Calu3 (cell line): ENCODE data around the gene VIPR2. TPM values are rescaled to one million over a fixed set of nuclear protein-coding genes. Genes with fewer than 3 reads are reported as not detected.
"Not testable (repeated sequence)": the region's sequence is repeated elsewhere in the genome, so short reads cannot be mapped to it uniquely, and the experiment has no call there.

ENCODE experiments used
- BruUV-seq: library from RNA; stranded (reverse); fragments of 400-500 nt; replicated peaks from 2 replicates; lab custom pipeline; 2021; lab: Mats Ljungman, UMichigan
- CTCF ChIA-PET: fragments of 300-600 bp; sonication (Branson Sonifier 250); formaldehyde crosslinking; loops from one replicate; lab custom pipeline; 2022; ENCODE audit warnings: antibody characterized with exemption; lab: Charles Lee
- DNase-seq: peaks from one replicate; pipeline ENCODE4 v3.0.0; 2022
- H3K27ac Mint-ChIP-seq: one replicate; pipeline ENCODE4 v1.8.0; 2022; ENCODE audit warnings: mixed read lengths; ENCODE audit not compliant: unreplicated experiment
- H3K27me3 Mint-ChIP-seq: one replicate; pipeline ENCODE4 v1.8.0; 2022; ENCODE audit warnings: mixed read lengths; ENCODE audit not compliant: unreplicated experiment
- H3K36me3 Mint-ChIP-seq: one replicate; pipeline ENCODE4 v1.8.0; 2022; ENCODE audit warnings: mild to moderate bottlenecking, moderate library complexity, mixed read lengths; ENCODE audit not compliant: insufficient read depth, unreplicated experiment
- H3K4me1 Mint-ChIP-seq: one replicate; pipeline ENCODE4 v1.8.0; 2022; ENCODE audit warnings: mild to moderate bottlenecking, low read depth, mixed read lengths; ENCODE audit not compliant: unreplicated experiment
- H3K4me3 Mint-ChIP-seq: one replicate; pipeline ENCODE4 v1.8.0; 2022; ENCODE audit warnings: mild to moderate bottlenecking, low read depth, moderate library complexity, mixed read lengths; ENCODE audit not compliant: unreplicated experiment
- H3K9me3 Mint-ChIP-seq: one replicate; pipeline ENCODE4 v1.8.0; 2022; ENCODE audit warnings: low read depth, mixed read lengths; ENCODE audit not compliant: unreplicated experiment
- CTCF ChIP-seq: fragments of 200-600 bp; IDR thresholded peaks from one replicate; pipeline ENCODE4 v1.8.0; 2022; ENCODE audit warnings: antibody characterized with exemption; ENCODE audit not compliant: unreplicated experiment
- intact Hi-C: fragments of 100-400 bp; cut with micrococcal nuclease; formaldehyde crosslinking; loops from one replicate; pipeline ENCODE4 v1.10.0; 2022; ENCODE audit not compliant: unreplicated experiment
- total RNA-seq: library from RNA; stranded (reverse); gene quantifications from 2 replicates; pipeline ENCODE4 v1.2.3, GENCODE V29; 2022

The VIPR2 gene
- total RNA-seq, 1 experiment from 2014 or later, result not detected

- Mint-ChIP-seq H3K4me3 (no peak overlapping the region), H3K4me1 (no peaks in the 10 kb centered on the region), H3K27me3 (peaks cover 14% of the 10 kb centered on the region), H3K9me3 (no peaks in the 10 kb centered on the region), H3K27ac (no peak overlapping the region), H3K36me3 (no peaks in the 10 kb centered on the region)
- CTCF ChIA-PET, result no interaction called here
- BruUV-seq, result no TSS peak
- TF ChIP-seq CTCF, result no peak
- DNase-seq, result no peak
- intact Hi-C loops, result no loop called here
Measured at GRCh38 chr7:159125104-159125954, 19.3 kb downstream of the VIPR2 start.

GRCh38 chr7:159123793-159124192 lies 20.9 kb downstream of the VIPR2 start:
- H3K36me3 Mint-ChIP-seq, BruUV-seq, H3K9me3 Mint-ChIP-seq, H3K4me3 Mint-ChIP-seq, DNase-seq, H3K4me1 Mint-ChIP-seq, H3K27ac Mint-ChIP-seq, intact Hi-C loops: not testable (repeated sequence)
- H3K27me3 Mint-ChIP-seq, result peaks cover 14% of the 10 kb centered on the region
- CTCF ChIA-PET, result interaction anchor here (0.6 kb wide), 1 partner anchor 159 kb away, joined by 3 read pairs; no protein-coding TSS in a partner anchor

- CTCF ChIA-PET, result interaction anchor here (0.6 kb wide), 1 partner anchor 158 kb away, joined by 3 read pairs; no protein-coding TSS in a partner anchor
Measured at GRCh38 chr7:159123294-159123693, 21.4 kb downstream of the VIPR2 start.

GRCh38 chr7:159122276-159122675 lies 22.4 kb downstream of the VIPR2 start:
- no TSS peak for BruUV-seq
- Mint-ChIP-seq H3K4me1 (no peaks in the 10 kb centered on the region), H3K27me3 (peaks cover 20% of the 10 kb centered on the region), H3K27ac (no peak overlapping the region), H3K9me3 (no peaks in the 10 kb centered on the region), H3K4me3 (no peak overlapping the region), H3K36me3 (no peaks in the 10 kb centered on the region)
- CTCF ChIA-PET, result no interaction called here
- intact Hi-C loops, result no loop called here
- TF ChIP-seq CTCF, result no peak
- DNase-seq, result no peak

More at GRCh38 chr7:159123294-159123693, 21.4 kb downstream of the VIPR2 start:
- H3K36me3 Mint-ChIP-seq, intact Hi-C loops, BruUV-seq, H3K4me3 Mint-ChIP-seq, H3K4me1 Mint-ChIP-seq, H3K9me3 Mint-ChIP-seq, H3K27ac Mint-ChIP-seq, DNase-seq: not testable (repeated sequence)
- peaks cover 14% of the 10 kb centered on the region for H3K27me3 Mint-ChIP-seq

- H3K4me3 Mint-ChIP-seq, result no peak overlapping the region
- BruUV-seq, result no TSS peak
- no peaks in the 10 kb centered on the region for H3K4me1 Mint-ChIP-seq
- TF ChIP-seq CTCF, result no peak
- H3K36me3 Mint-ChIP-seq, result no peaks in the 10 kb centered on the region
- no peak for DNase-seq
- no peaks in the 10 kb centered on the region for H3K9me3 Mint-ChIP-seq
- intact Hi-C loops, result no loop called here
- H3K27me3 Mint-ChIP-seq, result peaks cover 22% of the 10 kb centered on the region
- H3K27ac Mint-ChIP-seq, result no peak overlapping the region
- CTCF ChIA-PET, result no interaction called here
Measured at GRCh38 chr7:159121476-159121875, 23.2 kb downstream of the VIPR2 start.
